GM19023 (cell line): ENCODE results near the gene C20orf204.

Experiments used
- ATAC-seq: cut with Tn5 transposase; IDR thresholded peaks from one replicate; pipeline ENCODE4 v1.9.1; 2021; ENCODE audit warnings: mild to moderate bottlenecking, moderate library complexity; ENCODE audit not compliant: unreplicated experiment

Gene C20orf204

DNA sequence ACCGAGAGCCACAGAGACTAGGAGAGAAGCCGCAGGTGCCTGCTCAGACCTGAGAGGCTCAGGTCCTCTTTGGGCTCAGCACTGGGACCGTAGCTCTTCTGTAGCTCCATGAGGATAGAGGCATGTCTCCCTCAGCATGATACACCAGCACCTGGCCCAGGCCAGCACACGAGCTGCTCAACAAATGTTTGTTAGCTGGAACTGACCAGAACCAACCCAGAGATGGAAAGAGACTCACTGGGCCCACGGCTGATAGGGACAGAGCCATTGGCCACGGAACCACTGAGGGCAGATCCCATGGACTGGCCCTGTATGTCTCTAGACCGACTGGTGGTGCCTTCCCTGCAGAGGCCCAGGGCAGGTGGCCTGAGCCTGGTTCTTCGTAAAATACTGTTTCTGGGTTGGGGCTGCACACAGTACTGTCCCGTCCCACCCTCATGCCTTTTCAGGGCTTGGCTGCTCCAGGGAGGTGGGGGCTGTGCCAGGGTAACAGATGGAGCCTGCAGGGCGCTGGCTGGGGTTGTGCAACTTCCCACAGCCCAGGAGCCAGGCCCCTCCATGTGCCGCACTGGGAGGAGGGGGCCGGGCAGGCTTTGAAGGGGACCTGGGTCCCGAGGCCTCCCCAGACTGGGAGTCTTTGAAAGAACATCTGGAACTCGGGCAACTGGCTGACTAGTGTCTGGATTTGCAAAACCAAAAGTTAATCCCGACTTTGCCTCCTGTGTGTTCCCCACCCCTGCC, 5.2 kb downstream of the C20orf204 start:
- ATAC-seq: no peak

GRCh38 chr20:64041781-64042053, 5.7 kb downstream of the C20orf204 start:
- no peak for ATAC-seq

DNA sequence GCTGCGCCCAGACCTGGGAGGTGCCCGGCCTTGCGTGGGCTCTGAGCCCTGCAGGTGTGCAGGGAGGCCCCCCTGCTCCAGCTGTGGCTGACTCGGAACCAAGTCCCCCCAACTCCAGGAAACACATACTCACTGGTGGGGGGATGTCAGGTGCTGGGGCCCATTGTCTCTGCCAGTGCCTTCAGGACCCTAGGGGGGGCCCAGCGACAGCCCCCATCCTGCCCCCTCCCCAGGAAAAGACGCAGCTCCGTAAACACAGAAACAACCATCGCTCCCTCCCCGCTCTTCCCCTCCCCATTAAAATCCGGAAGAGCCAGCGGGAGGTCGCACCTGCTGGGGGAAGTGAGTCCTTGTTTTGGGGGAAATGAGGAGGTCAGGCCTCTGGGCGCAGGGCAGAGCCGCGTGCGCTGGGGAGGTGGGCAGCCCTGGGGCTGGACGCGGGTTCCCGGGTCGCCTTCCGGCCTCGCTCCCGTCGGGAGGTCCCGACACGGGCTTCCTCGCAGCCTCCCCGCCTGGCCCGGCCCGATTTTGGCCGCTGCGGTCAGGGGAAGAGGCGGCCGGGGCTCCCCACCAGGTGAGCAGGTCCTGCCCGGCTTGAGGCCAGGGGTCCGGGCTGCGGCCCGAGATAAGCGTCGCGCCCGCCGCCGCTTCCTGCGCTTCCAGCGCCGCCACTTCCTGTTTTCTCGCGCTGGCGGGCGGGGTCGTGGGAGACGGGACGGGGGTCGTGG, 6.2 kb downstream of the C20orf204 start:
- no peak for ATAC-seq

DNA sequence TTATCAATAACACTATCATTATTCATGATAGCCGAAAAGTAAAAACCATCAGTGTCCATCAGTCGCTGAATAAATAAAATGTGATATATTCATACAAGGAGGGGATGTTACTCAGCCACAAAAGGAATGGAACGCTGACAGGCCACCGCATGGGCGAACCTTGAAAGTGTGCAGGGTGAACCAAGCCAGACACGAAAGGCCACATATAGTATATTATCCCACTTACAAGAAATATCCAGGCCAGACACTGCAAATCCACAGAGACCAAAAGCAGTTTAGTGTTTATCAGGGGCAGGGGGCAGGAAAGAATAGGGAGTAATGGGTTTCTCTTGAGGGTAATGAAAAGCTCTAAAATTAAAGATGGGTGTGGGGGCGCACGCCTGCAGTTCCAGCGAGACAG, 7.8 kb downstream of the C20orf204 start:
- ATAC-seq: no peak

DNA sequence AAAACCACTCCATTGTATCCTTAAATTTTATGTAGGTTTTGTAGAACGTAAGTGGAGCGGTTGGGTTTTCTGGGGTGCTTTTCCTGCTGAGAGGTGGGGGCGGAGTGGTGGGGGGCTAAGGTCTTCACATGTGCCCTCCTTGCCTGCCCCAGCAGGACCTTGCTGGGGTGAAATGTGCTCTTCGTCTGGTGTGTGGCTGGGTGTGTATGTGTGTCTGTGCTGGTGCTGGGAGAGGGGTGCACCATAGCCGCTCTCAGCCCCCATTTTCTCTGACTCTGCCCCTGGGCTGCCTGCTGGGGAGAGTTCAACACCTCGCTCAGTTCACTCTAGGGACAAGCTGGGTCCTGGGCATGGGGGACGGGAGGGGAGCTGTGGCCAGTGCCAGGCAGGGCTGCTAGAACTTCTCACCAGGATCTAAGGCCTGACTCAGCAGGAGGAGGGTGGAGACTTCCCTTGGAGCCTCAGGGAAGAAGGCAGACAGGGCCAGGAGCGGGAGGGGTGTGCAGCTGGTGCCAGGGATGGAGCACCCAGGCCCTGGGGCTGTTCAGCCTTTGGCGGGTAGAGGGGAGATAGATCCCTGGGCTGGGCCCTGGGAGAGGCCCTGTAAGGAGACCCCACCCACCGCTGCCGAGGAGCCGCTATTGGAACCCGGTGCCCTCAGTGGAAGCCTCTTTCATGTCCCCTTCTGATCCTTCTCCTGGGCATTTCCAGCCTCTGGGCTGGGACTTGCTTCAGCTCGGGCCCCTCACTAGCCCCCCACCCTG, 8.7 kb downstream of the C20orf204 start:
- no peak for ATAC-seq

DNA sequence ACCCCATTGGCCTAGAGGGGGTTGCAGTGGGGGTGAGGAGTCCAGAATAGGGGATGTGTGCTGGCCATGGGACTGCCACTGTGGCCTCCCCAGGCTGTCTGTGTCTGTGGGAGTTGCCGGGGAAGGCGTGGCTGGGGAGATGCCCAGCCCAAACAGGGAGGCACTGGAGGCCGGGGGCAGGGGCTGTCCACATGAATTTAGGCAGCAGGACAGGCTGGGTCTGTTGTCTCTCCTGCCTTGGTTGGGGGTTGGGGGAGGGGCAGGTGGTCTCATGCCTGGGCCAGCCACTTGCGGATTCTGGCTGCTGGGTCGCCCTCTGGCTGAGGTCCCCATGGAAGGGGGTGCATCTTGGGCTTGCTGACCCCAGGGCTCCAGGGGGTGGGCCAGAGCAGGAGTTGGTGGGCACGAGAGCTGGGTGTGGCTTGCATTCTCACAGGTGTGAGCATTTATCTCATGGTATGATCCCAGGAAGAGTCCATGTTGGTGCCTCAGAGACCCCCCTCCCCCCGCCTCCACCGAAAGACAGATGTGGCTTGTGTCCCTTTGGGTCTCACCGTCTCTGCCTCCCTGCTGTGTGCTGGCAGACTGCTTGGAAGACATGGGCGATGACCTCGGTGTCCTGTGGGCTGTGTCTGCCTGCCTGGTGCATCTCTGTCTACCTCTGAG, 9.5 kb downstream of the C20orf204 start:
- no peak for ATAC-seq

GRCh38 chr20:64047046-64047389, 11.0 kb downstream of the C20orf204 start:
- no peak for ATAC-seq

DNA sequence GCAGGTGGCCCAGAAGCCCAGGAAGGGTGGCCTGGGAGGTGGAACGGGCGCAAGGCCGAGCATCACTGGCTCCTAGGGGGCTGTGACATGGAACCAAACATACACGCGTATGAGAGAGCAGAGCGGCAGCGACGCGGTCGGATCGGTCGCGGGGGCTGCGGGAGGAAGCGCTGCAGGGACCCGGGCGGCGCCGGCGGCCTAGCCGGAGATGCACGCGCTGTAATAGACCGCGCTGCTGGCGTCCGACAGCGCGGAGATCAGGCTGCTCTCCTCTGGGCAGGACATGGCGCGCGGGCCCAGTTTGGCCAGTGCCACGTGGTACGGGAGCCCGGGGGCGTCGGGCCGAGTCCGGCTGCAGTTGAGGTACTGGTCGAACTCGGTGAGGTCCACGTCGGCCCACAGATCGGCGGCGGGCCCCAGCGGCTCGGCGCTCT, 12.0 kb downstream of the C20orf204 start:
- no peak for ATAC-seq

GRCh38 chr20:64048402-64049044, 12.5 kb downstream of the C20orf204 start:
- no peak for ATAC-seq

DNA sequence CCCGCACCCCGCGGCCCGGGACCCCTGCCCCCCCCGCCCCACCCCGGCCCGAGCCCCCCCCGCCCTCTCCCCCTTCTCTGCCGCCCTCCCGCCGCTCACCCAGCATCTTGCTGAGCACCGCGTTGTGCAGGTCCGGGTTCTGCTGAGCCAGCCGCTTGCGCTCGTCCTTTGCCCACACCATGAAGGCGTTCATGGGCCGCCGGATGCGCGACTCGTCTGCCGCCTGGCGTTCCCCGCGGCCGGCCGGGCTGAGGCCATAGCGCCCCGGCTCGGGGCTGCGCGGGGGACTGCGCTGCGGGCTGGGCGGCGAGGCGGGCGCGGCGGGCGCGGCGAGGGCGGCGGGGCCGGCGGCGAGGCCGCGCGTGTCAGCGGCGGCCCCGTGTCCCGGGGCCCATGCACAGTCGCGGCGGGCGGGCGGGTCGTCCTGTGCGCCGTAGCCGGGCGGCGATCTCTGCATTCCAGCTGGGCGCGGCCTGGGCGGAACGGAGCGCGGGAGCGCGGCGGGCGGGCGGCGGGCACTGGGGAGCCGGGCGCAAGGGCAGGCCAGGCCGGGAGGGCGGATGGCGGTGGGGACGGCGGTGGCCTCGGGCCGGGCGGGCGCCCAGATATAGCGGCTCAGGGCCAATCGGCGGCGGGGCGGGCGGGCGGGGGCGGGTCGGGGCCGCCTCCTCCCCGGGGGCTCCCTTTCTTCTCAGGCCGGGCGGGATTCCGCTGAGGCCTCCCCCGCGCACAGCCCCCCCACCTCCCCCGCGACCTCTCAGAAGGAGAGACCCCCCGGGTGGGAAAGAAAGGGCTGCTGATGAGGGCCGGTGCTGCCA, 13.3 kb downstream of the C20orf204 start, which contains the start of gene SOX18:
Gene SOX18, minus strand, starts transcription at position 580 of the 818 bp plus-strand sequence. Its CDS starts 123 bp downstream, at position 457.
- ATAC-seq: no peak

DNA sequence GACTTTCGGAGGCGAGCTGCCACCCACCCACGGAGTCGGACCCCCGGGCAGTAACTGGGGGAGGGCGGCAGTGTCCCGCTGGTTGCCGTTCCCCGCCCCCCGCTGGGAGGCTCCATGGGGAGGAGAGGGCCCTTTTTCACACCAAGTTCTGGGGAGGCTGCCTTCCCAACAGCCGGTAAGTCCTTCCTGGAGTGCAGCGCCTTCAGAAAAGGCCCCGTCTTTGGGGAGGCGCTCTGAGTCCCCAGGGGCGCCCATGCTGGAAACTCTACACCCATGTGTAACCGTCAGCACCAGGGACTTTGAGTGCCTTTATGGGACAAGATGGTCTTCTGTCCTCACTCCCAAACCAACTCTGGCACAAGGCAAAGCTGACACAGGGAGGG, 13.9 kb downstream of the C20orf204 start:
- ATAC-seq: no peak

DNA sequence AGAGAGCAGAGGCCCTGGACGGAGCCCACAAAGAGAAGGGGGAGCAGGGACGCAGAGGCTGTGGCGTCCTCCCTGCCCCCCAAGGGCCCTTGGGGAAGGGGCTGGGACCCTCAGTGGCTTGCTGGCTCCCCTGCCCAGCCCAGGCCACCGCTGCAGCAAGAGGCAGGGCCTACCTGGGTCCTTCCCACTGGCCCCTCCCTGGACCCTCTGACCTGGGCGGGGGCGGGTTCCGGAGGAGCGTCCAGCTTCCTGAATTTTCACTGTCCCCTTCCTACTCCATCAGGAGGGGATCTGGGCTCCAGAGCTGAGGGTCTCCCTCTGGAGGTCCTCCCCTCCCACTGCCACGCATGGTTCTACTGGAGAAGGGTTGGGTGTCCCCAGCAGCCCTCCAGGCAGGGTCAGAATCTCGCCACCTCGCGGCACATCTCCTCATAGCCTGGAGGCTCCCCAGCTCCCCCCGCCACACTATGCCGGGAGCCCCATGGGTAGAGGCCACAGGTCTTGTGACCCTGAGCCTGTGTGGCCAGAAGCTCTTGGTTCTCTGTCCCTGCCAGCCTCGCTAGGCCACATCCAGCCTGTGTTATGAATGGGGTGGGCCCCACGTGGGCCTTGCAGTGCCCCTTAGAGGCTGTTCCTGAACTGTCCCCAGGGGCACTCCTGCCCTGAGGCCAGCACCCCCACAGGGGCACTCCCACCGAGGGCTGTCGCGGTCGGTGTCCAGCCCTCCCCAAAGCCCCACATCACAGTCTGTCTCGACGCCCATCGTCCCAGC, 14.5 kb downstream of the C20orf204 start:
- ATAC-seq: no peak

GRCh38 chr20:64051033-64051452, 15.1 kb downstream of the C20orf204 start:
- no peak for ATAC-seq

- ATAC-seq: no peak
Observed at GRCh38 chr20:64051561-64052325, 15.8 kb downstream of the C20orf204 start.

- no peak for ATAC-seq
Observed at GRCh38 chr20:64052326-64052722, 16.3 kb downstream of the C20orf204 start.

GRCh38 chr20:64052987-64053840, 17.2 kb downstream of the C20orf204 start:
- ATAC-seq: no peak

DNA sequence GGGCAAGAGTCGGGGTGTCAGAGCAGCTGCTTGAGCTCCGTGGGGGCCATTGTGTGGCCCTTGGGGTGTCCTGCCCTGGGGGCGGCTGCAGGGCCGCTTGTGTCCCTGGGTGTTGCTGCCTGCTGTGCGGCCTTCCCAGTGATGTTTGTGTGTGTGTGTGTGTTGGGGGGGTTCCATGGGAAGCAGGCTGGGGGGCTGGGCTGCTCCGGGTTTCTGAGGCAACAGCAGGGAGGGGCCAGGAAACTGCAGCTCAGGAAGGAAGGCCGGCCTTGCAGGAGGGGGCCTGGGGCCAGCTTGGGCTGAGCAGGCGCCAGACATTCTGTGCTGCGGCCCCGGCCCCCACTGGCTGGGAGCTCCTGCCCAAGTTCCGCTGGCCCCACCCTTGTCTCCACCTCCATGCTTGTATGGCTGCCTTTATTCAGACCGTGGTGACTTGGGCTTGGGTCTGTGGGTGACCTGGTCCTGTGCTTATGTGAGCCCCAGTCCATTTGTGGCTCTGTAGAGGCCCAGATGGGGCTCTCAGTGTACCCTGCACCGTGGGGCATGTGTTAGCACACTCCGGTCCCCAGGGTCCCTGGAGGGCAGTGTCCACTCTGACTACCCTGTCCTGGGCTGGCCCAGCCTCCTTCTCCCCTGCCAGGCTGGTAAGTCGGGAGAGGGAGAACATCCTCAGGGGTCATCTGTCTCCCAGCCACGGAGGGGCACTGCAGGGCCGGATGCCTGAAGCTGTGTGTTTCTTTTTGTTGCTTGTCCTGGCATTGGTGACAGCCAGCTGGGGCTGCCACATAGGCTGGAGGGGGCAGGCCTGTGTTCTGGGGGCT, 18.1 kb downstream of the C20orf204 start:
- no peak for ATAC-seq
